GM19238 (cell line): ENCODE measurements around the gene ZC3H6.
A peak's percentile ranks its signal among the peaks of the same experiment; 100 is the strongest.

Source experiments
- DNase-seq: peaks from one replicate; pipeline ENCODE4 v3.0.0; 2011; ENCODE audit warnings: low spot score; ENCODE audit not compliant: insufficient read length

ZC3H6 gene, protein sequence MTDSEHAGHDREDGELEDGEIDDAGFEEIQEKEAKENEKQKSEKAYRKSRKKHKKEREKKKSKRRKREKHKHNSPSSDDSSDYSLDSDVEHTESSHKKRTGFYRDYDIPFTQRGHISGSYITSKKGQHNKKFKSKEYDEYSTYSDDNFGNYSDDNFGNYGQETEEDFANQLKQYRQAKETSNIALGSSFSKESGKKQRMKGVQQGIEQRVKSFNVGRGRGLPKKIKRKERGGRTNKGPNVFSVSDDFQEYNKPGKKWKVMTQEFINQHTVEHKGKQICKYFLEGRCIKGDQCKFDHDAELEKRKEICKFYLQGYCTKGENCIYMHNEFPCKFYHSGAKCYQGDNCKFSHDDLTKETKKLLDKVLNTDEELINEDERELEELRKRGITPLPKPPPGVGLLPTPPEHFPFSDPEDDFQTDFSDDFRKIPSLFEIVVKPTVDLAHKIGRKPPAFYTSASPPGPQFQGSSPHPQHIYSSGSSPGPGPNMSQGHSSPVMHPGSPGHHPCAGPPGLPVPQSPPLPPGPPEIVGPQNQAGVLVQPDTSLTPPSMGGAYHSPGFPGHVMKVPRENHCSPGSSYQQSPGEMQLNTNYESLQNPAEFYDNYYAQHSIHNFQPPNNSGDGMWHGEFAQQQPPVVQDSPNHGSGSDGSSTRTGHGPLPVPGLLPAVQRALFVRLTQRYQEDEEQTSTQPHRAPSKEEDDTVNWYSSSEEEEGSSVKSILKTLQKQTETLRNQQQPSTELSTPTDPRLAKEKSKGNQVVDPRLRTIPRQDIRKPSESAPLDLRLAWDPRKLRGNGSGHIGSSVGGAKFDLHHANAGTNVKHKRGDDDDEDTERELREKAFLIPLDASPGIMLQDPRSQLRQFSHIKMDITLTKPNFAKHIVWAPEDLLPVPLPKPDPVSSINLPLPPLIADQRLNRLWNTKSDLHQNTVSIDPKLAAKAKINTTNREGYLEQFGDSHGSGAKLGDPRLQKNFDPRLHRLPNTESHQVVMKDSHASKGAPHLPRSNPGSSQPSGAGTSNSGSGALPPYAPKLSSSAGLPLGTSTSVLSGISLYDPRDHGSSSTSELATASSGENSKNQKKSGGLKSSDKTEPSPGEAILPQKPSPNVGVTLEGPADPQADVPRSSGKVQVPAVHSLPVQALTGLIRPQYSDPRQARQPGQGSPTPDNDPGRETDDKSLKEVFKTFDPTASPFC

DNA sequence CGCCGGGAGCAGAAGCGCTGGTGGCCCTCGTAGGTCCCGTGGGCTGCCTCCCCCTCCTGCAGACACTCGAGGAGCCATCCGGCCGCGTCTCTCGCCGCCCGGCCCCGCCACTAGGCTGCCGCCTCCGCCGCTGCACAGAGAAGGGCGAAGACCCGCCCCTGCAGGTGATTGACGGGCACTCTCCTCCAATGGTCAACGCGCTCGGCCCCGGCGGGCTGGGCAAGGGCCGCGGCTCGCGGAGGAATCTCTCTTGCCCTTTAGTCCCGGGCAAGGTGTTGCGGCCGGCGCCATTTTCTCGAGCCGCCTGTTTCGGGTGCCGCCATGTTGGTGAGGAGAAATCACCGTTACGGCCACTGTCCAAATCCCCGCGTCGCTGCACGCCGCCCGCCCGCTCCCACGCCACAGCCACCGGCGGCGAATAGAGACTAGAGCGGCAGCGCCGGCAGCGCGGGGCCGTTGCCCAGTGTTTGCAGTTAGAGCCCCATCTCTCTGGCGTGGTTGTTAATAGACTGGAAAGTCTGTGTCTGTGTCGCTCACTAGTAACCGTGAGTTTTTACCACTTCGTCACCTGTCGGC is at the start of gene ZC3H6:
ZC3H6 (plus strand) TSS at position 287 of the 576 bp plus-strand sequence. CDS start 398 bp downstream, outside the sequence.
- DNase-seq: peak; percentile 80

DNA sequence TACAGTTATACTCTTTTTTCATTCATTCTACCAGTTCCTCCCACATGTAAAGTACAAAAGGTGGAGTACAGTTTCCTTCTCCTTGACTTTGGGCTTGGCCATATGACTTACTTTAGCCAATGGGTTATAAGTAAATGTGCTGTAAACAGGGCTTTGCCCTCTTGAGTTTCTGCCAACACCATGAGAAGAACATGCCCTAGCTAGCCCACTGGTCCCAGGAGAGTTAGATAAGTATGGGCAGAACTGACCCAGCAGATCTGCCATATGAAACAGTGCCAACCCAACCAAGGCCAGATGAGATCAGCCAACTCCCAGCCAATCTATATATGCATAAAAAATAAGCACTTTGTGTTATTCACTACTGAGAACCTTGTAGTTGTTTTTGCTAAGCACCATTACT is 46.0 kb upstream of the ZC3H6 start:
- DNase-seq: no peak

DNA sequence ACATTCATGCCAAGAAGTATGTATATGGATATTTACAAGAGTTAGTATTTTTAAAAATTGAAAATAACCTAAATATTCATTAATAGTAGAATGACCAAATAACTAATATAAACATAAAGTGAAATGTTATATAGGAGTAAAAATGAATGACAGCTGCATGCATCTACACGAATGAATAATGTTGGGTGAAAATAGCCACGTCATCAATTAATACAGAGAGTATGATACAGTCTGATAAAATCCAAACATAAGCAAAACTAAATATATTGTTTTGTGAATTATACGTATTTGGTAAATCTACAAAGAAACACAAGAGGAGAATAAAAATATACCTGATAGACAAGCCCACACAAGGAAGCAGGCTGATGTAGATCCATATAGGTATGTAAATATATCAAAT is 45.0 kb upstream of the ZC3H6 start:
- DNase-seq: no peak

DNA sequence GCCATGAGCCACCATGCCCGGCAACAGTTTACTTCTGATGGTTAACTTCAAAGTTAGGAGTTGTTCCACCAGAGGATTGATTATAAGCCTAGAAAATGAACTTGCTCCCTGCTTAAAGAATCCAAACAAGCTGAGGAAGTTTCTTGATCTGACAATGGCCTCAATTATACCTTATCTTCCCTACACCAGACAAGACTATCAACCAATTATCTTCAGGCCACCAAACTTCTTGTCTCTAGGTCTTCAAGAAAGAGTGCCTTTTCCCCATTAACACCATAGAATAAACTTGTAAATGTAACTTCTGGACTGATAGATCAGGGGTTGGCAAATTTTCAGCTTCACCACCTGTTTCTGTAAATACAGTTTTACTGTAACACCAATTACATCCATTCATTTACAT is 35.5 kb upstream of the ZC3H6 start:
- no peak for DNase-seq

DNA sequence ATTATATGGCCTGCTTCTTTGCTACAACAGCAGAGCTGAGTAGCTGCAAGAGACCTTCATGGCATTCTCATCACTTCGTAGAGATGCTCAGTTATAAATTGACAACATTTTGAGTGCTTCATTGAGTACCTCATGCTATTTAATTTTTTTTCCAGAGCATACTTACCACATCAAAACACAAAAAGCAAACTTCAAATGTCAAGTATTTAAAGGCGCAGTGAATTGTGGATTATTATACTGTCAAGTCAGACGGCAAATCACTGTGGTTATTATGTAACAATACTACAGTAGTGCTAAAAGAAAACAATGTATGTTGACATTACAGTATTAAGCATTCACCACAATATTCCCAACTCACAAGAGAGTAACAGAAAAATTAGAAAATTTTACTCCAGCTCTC is 33.0 kb upstream of the ZC3H6 start:
- DNase-seq: no peak

DNA sequence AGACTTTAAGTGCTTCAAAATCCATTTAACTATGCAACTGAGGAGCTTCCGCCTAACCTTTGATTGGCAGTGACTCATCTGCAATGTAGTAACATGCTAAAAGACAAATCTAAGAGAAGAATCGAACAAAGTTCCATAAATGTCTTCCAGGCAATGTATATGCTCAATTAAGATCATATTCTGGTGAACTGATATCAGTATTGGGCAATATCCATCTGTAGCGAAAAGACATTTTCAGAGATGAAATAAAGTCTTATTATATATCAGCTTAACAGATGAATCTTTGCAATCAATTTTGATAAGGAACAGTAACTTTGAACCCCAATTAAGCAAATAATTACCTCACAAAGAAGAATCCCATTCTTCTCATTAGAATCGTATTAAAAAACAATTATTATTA is 32.2 kb upstream of the ZC3H6 start:
- DNase-seq: no peak

DNA sequence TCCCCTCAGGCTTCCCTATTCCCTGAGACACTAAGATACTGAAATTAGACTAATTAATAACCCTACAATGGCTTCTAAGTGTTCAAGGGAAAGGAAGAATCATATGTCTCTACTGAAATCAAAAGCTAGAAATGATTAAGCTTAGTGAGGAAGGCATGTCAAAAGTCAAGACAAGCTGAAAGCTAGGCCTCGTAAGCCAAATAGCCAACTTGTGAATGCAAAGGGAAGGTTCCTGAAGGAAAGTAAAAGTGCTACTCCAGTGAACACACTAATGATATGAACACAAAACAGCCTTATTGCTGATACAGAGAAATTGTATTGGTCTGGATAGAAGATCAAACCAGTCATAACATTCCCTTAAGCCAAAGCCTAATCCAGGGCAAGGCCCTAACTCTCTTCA is 30.5 kb upstream of the ZC3H6 start:
- no peak for DNase-seq

DNA sequence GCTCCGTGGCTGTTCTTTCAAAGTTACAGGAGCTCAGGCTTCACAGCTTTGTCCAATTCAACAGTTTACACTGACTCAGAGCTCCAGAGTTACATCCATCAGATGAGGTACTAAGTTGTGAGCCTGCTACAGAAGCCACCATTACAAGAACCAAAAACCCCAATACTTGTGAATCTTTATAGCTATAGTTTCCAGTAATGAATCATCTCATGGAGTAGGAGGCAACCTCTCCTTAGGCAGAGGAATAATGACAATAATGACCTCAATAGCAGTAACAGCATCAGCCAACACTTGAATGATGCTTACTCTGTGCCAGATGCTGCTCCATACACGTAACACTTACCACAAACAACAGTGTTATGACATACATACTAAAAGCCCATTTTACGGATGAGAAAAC is 24.1 kb upstream of the ZC3H6 start:
- no peak for DNase-seq

DNA sequence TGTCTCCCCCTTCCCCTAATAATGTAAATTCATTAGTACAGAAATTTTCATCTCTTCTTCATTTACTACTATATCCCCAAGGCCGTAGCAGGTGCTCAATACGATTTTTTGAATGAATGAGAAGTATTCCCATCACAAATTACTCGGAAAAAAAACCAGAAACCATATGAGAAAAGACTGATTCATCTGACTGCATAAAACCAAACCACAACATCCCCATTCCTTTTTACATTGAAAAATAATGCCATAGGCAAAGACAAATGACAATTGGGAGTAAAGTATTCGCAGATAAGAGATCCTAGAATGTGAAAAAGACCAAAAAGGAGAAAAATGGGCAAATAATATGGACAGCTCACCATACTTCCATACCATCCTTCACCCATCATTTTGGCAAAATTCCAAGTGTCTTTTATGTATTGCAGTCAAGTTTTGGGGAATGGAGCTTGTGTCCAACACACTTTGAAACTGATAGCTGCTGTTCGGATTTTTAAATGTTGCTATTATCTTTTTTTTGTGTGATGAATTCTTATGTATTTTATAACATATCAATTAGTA is 22.1 kb upstream of the ZC3H6 start:
- DNase-seq: no peak

DNA sequence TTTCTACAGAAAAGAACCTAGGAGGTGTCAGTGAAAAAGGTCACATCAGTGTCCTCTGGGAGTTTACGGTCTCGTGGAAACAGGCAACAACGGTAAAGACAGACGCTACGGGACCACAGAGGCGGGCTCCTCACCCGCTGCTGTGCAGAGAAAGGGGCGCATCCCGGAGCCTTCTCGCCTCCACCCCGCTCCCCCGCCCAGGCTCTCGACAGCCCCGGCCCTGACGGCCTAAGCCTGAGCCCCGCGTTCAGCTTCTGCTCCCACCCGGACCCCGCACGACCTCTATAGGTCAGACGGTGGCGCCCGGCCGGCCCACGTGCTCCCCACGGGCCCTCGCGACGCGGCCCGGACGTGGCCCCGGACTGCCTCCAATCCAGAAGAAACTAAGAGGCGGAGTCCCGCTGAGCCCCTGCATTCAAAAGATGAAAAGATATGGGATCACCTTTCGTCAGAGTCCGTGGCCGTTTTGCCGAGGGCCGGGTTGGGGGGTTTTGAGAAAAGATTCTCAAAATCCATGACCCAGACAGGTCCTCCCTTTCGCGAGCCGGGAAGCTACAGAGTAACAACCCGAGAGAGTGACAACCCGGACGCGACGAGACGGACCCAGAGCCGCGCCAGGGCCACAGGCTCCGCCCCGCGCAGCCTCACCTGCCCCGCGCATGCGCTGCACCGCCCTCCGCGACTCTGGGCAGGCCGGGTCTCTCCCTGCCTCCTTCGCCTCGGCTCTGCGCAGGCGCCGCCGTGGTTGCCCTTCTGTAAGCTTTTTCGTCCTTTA is 20.7 kb upstream of the ZC3H6 start, which contains the start of gene ZC3H8:
ZC3H8 (minus strand) TSS at position 577 of the 775 bp plus-strand sequence; CDS start at position 516, 61 bp downstream.
- DNase-seq: peak; percentile 95

DNA sequence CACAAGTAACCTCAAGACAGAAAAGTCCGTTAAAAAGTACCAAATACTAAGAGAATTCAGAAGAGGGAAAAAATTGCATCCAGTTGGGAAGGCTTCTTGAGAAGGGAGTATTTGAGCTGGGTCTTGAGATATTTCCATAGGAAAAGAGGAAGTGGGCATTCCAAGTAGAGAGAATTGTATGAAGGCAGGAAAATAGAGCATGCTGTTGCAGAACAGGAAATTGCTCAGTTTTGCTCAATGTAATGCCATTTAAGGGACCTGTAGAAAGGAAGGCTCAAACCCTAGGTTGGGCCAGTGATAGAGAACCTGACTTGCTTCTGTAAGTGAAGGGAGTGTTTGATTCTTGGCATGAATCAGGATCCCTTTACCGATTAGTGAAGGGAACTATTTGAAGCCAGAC is 19.5 kb upstream of the ZC3H6 start:
- no peak for DNase-seq

DNA sequence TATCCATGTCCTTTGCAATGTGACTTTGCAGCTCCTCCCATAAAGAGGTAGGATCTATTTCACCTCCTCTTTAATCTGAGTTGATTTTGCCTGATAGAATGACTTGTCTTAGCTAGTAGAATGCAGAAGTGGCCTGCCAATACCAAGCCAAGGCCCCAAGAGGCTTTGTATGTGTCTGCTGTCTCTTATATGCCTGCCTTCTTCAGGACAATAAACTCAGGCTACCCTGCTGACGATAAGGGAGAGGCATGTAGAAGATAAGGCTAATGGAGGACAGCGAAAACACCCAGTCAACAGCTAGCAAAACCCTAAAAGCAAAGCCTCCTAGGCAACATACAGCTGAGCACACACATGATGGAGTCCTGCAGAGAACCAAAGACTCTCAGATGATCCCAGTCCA is 18.7 kb upstream of the ZC3H6 start:
- no peak for DNase-seq

DNA sequence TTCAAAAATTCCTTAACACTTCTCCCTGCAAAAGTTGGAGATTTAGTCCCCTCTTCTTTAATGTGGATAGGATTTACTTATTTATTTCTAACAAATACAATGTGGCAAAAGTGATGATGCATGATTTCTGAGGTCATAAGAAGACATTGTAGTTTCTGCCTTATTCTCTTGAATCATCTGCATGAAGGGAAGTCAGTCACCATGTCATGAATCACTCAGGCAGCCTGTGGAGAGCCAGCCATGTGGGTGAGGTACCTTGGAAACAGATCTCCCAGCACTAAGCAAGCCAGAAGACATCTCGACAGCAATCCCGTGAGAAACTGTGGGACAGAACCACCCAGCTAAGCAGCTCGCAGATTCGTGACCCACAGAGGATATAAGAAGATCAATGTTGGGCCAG is 17.8 kb upstream of the ZC3H6 start:
- no peak for DNase-seq

DNA sequence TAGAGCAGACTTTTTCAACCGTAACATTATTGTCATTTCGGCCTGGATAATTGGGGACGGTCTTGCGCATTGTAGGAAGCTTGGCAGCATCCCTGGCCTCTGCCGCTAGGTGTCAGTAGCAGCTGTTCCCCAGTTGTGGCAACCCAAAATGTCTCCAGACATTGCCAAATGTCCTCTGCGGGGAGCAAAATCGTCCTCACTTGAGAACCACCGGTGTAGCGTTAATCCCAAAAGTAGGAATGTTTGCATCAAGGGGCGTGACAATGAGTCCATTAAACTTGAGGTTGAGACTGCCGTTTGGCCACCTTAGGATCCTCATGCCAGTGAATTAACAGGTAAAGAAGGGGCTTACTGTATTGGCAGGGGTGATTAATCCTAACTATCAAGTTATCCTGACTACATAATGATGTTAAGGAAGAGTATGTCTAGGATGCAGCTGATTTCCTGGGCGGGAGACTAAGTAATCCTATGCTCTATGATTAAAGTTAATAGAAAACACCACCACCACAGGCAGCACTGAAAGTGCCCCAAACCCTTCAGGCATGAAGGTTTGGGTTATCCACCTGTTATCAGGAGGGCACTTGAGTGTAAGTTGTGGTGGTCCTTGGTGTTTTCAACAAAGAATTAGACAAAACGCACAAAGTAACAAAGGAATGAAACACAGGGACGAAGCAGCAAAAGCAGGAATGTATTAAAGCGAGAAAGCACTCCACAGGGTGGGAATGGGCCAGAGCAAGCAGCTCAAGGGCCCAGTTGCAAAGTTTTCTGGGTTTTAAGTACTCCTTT is 15.7 kb upstream of the ZC3H6 start:
- peak; percentile 42 for DNase-seq

DNA sequence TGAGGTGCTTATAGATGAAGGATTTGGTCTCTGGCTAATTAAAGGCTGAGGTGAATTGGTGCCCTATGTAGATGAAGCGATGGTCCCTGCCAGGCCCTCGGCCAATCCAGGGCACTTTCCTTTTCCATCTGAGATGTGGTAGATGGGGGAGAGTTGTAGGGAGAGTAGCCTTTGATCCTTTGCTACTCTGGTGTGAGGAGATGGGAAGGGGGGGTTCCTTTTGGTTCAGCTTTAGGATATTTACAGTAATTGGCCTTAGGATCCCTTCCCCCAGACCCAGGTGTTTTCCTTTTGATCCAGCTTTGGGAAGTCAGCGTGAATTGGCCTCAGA is 15.1 kb upstream of the ZC3H6 start:
- DNase-seq: no peak

DNA sequence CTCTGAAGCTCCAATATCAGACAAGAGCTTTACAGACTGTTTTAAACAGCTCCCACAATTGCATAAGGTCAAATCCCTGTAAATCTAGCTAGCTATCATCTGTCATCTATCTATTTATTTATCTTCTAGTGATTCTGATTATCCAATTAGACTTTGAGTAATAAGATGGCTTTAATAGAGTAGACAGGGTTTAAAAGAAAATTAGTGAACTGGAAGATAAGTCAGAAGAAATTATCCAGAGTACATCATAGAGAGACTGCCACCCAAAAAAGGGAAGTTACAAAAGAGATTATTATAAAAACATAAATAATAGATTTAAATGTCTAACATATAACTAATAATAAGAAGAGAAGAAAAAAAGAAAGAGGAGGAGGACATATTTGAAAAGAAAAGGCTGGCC is 12.5 kb upstream of the ZC3H6 start:
- no peak for DNase-seq

DNA sequence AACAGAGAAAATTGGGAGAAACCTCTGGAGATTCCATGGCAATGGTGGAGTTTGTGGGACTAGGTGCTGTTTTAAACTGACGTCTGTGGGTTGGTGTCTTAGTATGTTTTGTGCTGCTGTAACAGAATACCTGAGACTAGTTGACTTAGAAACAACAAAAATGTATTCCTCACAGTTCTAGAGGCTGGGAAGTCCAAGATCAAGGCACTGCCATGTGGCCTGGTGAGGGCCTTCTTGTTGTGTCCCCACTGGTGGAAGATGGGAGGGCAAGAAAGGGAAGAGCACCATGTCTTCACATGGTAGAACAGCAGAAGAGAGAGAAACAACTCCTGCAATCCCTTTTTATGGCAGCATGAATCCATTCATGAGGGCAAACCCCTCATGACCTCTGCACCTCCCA is 6.8 kb upstream of the ZC3H6 start:
- no peak for DNase-seq

DNA sequence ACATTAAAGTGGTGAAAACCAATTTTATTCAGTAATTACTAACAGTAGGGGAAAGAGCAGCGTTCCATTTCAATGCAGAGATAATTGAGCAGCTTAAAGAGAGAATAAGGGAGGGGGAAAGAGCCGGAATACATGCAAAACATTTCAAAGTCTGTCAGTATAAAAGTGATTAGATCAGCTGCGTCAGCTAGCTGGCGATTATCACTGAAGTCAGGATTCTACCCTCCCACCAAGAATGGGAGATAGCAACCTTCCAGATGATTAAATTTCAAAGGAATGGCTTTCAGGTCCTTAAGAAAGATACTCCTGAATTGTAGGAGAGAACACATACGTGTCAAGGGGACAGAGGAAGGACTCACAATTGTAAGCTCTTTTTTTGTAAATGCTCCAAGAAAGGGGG is 2.7 kb upstream of the ZC3H6 start:
- no peak for DNase-seq

DNA sequence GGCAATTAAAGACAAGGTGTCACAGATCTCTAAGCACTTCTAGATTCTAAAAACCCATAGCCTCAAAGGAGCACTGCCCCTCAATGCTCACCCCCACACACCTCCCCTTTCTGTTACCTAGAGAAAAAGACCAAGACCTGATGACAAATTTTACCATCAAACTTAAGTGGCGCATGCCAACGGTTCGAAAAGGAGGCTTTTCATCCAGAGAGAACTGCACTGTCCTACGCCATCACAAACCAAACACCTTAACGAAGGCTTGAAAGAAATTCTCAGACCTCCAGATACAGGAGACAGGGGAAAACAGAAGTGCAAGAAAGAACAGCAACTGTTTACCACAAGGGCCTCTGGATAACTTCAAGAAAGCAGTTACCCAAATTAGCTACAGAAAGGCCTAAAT is 2.0 kb upstream of the ZC3H6 start:
- DNase-seq: no peak
